ENCODE measurements around the gene MTCL1.

MTCL1 gene

DNA sequence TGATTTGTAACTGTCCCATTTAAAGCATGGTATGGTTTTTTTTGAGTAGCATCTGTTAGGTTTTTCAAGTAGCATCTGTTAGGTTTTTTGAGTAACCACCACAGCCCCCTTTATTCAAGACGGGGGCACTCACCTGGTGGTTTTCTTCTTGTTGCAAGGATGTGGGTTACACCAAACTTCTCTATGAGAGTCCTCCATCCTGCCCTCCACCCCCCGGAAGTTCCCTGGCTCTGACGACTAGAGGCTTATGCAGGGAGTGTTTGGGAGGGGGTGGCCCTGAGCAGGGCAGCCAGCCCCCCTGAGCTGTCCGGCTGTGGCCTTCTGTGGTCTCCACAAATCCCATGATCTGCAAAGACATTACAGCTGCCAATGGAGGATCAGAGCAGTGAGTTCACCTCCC lies 39.3 kb downstream of the MTCL1 start:
- H3K23ac ChIP-seq (ENCODE audit: low read length): no peak overlapping the region
- WGBS (ENCODE audit: extremely low coverage, insufficient coverage, low lambda C conversion rate): no CpG with 5 or more reads among the region's 4 CpGs
- no peak overlapping the region for H2AK5ac ChIP-seq (ENCODE audit: low read length)
- no peaks in the 10 kb centered on the region for H3K27me3 ChIP-seq (ENCODE audit: insufficient read depth, low read length, poor library complexity)
- no peak overlapping the region for H3K18ac ChIP-seq (ENCODE audit: low read length)
- H3K4me2 ChIP-seq (ENCODE audit: low read length): no peak overlapping the region
- peaks cover 6% of the 10 kb centered on the region for H3K79me2 ChIP-seq (ENCODE audit: control insufficient read depth, insufficient read depth, low read length)
- H2BK15ac ChIP-seq (replicated peaks; ENCODE audit: low read depth): no peak overlapping the region
- H3K56ac ChIP-seq (ENCODE audit: low read length): no peak overlapping the region
- H3K4me3 ChIP-seq (ENCODE audit: low read length): no peak overlapping the region
- H2BK120ac ChIP-seq (ENCODE audit: low read depth, low read length): no peak overlapping the region
- H3K9ac ChIP-seq (ENCODE audit: low read length): no peak overlapping the region
- no peak overlapping the region for H3K4ac ChIP-seq (ENCODE audit: low read depth, low read length)
- no peak overlapping the region for H2BK5ac ChIP-seq (ENCODE audit: low read length)
- DNase-seq: no peak
- H3K4me1 ChIP-seq (ENCODE audit: control insufficient read depth, low read depth, low read length): no peaks in the 10 kb centered on the region
- peaks cover 10% of the 10 kb centered on the region for H3K79me1 ChIP-seq (ENCODE audit: low read length)
- H4K8ac ChIP-seq (ENCODE audit: low read depth, low read length): no peak overlapping the region
- no peaks in the 10 kb centered on the region for H3K36me3 ChIP-seq (ENCODE audit: control insufficient read depth, insufficient read depth, low read length)
- H3K27ac ChIP-seq (ENCODE audit: low read depth, low read length): no peak overlapping the region
- H4K5ac ChIP-seq (ENCODE audit: low read length): no peak overlapping the region

- H2BK120ac ChIP-seq (ENCODE audit: low read depth, low read length): no peak overlapping the region
- H3K4ac ChIP-seq (ENCODE audit: low read depth, low read length): no peak overlapping the region
- no peak overlapping the region for H4K8ac ChIP-seq (ENCODE audit: low read depth, low read length)
- no peak overlapping the region for H4K5ac ChIP-seq (ENCODE audit: low read length)
- no peak for DNase-seq
- no peaks in the 10 kb centered on the region for H3K36me3 ChIP-seq (ENCODE audit: control insufficient read depth, insufficient read depth, low read length)
- no peak overlapping the region for H3K4me2 ChIP-seq (ENCODE audit: low read length)
- H3K4me1 ChIP-seq (ENCODE audit: control insufficient read depth, low read depth, low read length): no peaks in the 10 kb centered on the region
- no peak overlapping the region for H3K56ac ChIP-seq (ENCODE audit: low read length)
- WGBS (ENCODE audit: extremely low coverage, insufficient coverage, low lambda C conversion rate): no CpG with 5 or more reads among the region's 15 CpGs
- H2AK5ac ChIP-seq (ENCODE audit: low read length): no peak overlapping the region
- H3K18ac ChIP-seq (ENCODE audit: low read length): no peak overlapping the region
- no peak overlapping the region for H2BK5ac ChIP-seq (ENCODE audit: low read length)
- H3K79me1 ChIP-seq (ENCODE audit: low read length): peaks cover 10% of the 10 kb centered on the region
- H2BK15ac ChIP-seq (replicated peaks; ENCODE audit: low read depth): no peak overlapping the region
- H3K9ac ChIP-seq (ENCODE audit: low read length): no peak overlapping the region
- peaks cover 6% of the 10 kb centered on the region for H3K79me2 ChIP-seq (ENCODE audit: control insufficient read depth, insufficient read depth, low read length)
- H3K4me3 ChIP-seq (ENCODE audit: low read length): no peak overlapping the region
- H3K23ac ChIP-seq (ENCODE audit: low read length): no peak overlapping the region
- H3K27me3 ChIP-seq (ENCODE audit: insufficient read depth, low read length, poor library complexity): no peaks in the 10 kb centered on the region
- no peak overlapping the region for H3K27ac ChIP-seq (ENCODE audit: low read depth, low read length)
Measured at GRCh38 chr18:8745355-8746014, 40.1 kb downstream of the MTCL1 start.

- Histone ChIP-seq H3K18ac (ENCODE audit: low read length) (no peak overlapping the region), H3K4me1 (ENCODE audit: control insufficient read depth, low read depth, low read length) (no peaks in the 10 kb centered on the region), H3K36me3 (ENCODE audit: control insufficient read depth, insufficient read depth, low read length) (no peaks in the 10 kb centered on the region), H2BK5ac (ENCODE audit: low read length) (no peak overlapping the region), H3K79me1 (ENCODE audit: low read length) (peaks cover 10% of the 10 kb centered on the region), H3K4me2 (ENCODE audit: low read length) (no peak overlapping the region), H3K4ac (ENCODE audit: low read depth, low read length) (no peak overlapping the region), H3K56ac (ENCODE audit: low read length) (no peak overlapping the region), H2BK120ac (ENCODE audit: low read depth, low read length) (no peak overlapping the region), H3K4me3 (ENCODE audit: low read length) (no peak overlapping the region), H4K8ac (ENCODE audit: low read depth, low read length) (no peak overlapping the region), H4K5ac (ENCODE audit: low read length) (no peak overlapping the region), H3K79me2 (ENCODE audit: control insufficient read depth, insufficient read depth, low read length) (peaks cover 6% of the 10 kb centered on the region), H3K23ac (ENCODE audit: low read length) (peak overlapping the region; percentile 35), H2AK5ac (ENCODE audit: low read length) (no peak overlapping the region), H2BK15ac (replicated peaks; ENCODE audit: low read depth) (no peak overlapping the region), H3K27me3 (ENCODE audit: insufficient read depth, low read length, poor library complexity) (no peaks in the 10 kb centered on the region), H3K27ac (ENCODE audit: low read depth, low read length) (no peak overlapping the region), H3K9ac (ENCODE audit: low read length) (no peak overlapping the region)
- no CpG with 5 or more reads among the region's 6 CpGs for WGBS (ENCODE audit: extremely low coverage, insufficient coverage, low lambda C conversion rate)
- DNase-seq: no peak
Measured at GRCh38 chr18:8747440-8747937, 42.1 kb downstream of the MTCL1 start.

GRCh38 chr18:8749492-8749891 lies 44.1 kb downstream of the MTCL1 start:
- H3K27me3 ChIP-seq (ENCODE audit: insufficient read depth, low read length, poor library complexity): no peaks in the 10 kb centered on the region
- H3K4me1 ChIP-seq (ENCODE audit: control insufficient read depth, low read depth, low read length): no peaks in the 10 kb centered on the region
- no peak overlapping the region for H3K4me3 ChIP-seq (ENCODE audit: low read length)
- no peak overlapping the region for H3K56ac ChIP-seq (ENCODE audit: low read length)
- no peak overlapping the region for H3K18ac ChIP-seq (ENCODE audit: low read length)
- H3K79me1 ChIP-seq (ENCODE audit: low read length): peaks cover 10% of the 10 kb centered on the region
- no peak overlapping the region for H4K5ac ChIP-seq (ENCODE audit: low read length)
- H2BK5ac ChIP-seq (ENCODE audit: low read length): no peak overlapping the region
- no peak overlapping the region for H2AK5ac ChIP-seq (ENCODE audit: low read length)
- no peak overlapping the region for H4K8ac ChIP-seq (ENCODE audit: low read depth, low read length)
- WGBS (ENCODE audit: extremely low coverage, insufficient coverage, low lambda C conversion rate): no CpG with 5 or more reads among the region's 6 CpGs
- no peak overlapping the region for H2BK120ac ChIP-seq (ENCODE audit: low read depth, low read length)
- H3K27ac ChIP-seq (ENCODE audit: low read depth, low read length): no peak overlapping the region
- no peak overlapping the region for H3K9ac ChIP-seq (ENCODE audit: low read length)
- H3K4me2 ChIP-seq (ENCODE audit: low read length): no peak overlapping the region
- no peaks in the 10 kb centered on the region for H3K36me3 ChIP-seq (ENCODE audit: control insufficient read depth, insufficient read depth, low read length)
- no peak overlapping the region for H2BK15ac ChIP-seq (replicated peaks; ENCODE audit: low read depth)
- no peak overlapping the region for H3K23ac ChIP-seq (ENCODE audit: low read length)
- DNase-seq: no peak
- peaks cover 6% of the 10 kb centered on the region for H3K79me2 ChIP-seq (ENCODE audit: control insufficient read depth, insufficient read depth, low read length)
- H3K4ac ChIP-seq (ENCODE audit: low read depth, low read length): no peak overlapping the region

- no CpG with 5 or more reads among the region's 8 CpGs for WGBS (ENCODE audit: extremely low coverage, insufficient coverage, low lambda C conversion rate)
- H3K36me3 ChIP-seq (ENCODE audit: control insufficient read depth, insufficient read depth, low read length): no peaks in the 10 kb centered on the region
- H4K5ac ChIP-seq (ENCODE audit: low read length): no peak overlapping the region
- no peak overlapping the region for H2BK15ac ChIP-seq (replicated peaks; ENCODE audit: low read depth)
- no peaks in the 10 kb centered on the region for H3K27me3 ChIP-seq (ENCODE audit: insufficient read depth, low read length, poor library complexity)
- no peak overlapping the region for H3K4ac ChIP-seq (ENCODE audit: low read depth, low read length)
- no peak overlapping the region for H3K56ac ChIP-seq (ENCODE audit: low read length)
- no peak overlapping the region for H3K18ac ChIP-seq (ENCODE audit: low read length)
- no peak overlapping the region for H3K23ac ChIP-seq (ENCODE audit: low read length)
- no peak overlapping the region for H2BK5ac ChIP-seq (ENCODE audit: low read length)
- H3K4me3 ChIP-seq (ENCODE audit: low read length): no peak overlapping the region
- no peak overlapping the region for H2AK5ac ChIP-seq (ENCODE audit: low read length)
- no peak overlapping the region for H2BK120ac ChIP-seq (ENCODE audit: low read depth, low read length)
- H4K8ac ChIP-seq (ENCODE audit: low read depth, low read length): no peak overlapping the region
- no peak overlapping the region for H3K27ac ChIP-seq (ENCODE audit: low read depth, low read length)
- no peak overlapping the region for H3K9ac ChIP-seq (ENCODE audit: low read length)
- H3K79me1 ChIP-seq (ENCODE audit: low read length): peaks cover 8% of the 10 kb centered on the region
- H3K4me2 ChIP-seq (ENCODE audit: low read length): no peak overlapping the region
- no peaks in the 10 kb centered on the region for H3K4me1 ChIP-seq (ENCODE audit: control insufficient read depth, low read depth, low read length)
- H3K79me2 ChIP-seq (ENCODE audit: control insufficient read depth, insufficient read depth, low read length): peaks cover 5% of the 10 kb centered on the region
- no peak for DNase-seq
Measured at GRCh38 chr18:8750954-8751415, 45.6 kb downstream of the MTCL1 start.

- no peaks in the 10 kb centered on the region for H3K79me2 ChIP-seq (ENCODE audit: control insufficient read depth, insufficient read depth, low read length)
- H2BK15ac ChIP-seq (replicated peaks; ENCODE audit: low read depth): no peak overlapping the region
- H3K4me1 ChIP-seq (ENCODE audit: control insufficient read depth, low read depth, low read length): no peaks in the 10 kb centered on the region
- no peak overlapping the region for H2BK120ac ChIP-seq (ENCODE audit: low read depth, low read length)
- no peak overlapping the region for H3K23ac ChIP-seq (ENCODE audit: low read length)
- no peak overlapping the region for H3K4me2 ChIP-seq (ENCODE audit: low read length)
- no peak for DNase-seq
- H4K5ac ChIP-seq (ENCODE audit: low read length): no peak overlapping the region
- H3K56ac ChIP-seq (ENCODE audit: low read length): no peak overlapping the region
- no peak overlapping the region for H2AK5ac ChIP-seq (ENCODE audit: low read length)
- H3K4ac ChIP-seq (ENCODE audit: low read depth, low read length): no peak overlapping the region
- H3K4me3 ChIP-seq (ENCODE audit: low read length): no peak overlapping the region
- no peak overlapping the region for H2BK5ac ChIP-seq (ENCODE audit: low read length)
- H3K79me1 ChIP-seq (ENCODE audit: low read length): peaks cover 8% of the 10 kb centered on the region
- no peak overlapping the region for H3K18ac ChIP-seq (ENCODE audit: low read length)
- H4K8ac ChIP-seq (ENCODE audit: low read depth, low read length): no peak overlapping the region
- H3K27me3 ChIP-seq (ENCODE audit: insufficient read depth, low read length, poor library complexity): no peaks in the 10 kb centered on the region
- no peaks in the 10 kb centered on the region for H3K36me3 ChIP-seq (ENCODE audit: control insufficient read depth, insufficient read depth, low read length)
- H3K27ac ChIP-seq (ENCODE audit: low read depth, low read length): no peak overlapping the region
- no peak overlapping the region for H3K9ac ChIP-seq (ENCODE audit: low read length)
- no CpG with 5 or more reads among the region's 9 CpGs for WGBS (ENCODE audit: extremely low coverage, insufficient coverage, low lambda C conversion rate)
Measured at GRCh38 chr18:8751692-8752091, 46.3 kb downstream of the MTCL1 start.

Data from mesendoderm (in vitro differentiated cells).